Measurements from ENCODE around the gene ZNF280A.

Gene ZNF280A, protein sequence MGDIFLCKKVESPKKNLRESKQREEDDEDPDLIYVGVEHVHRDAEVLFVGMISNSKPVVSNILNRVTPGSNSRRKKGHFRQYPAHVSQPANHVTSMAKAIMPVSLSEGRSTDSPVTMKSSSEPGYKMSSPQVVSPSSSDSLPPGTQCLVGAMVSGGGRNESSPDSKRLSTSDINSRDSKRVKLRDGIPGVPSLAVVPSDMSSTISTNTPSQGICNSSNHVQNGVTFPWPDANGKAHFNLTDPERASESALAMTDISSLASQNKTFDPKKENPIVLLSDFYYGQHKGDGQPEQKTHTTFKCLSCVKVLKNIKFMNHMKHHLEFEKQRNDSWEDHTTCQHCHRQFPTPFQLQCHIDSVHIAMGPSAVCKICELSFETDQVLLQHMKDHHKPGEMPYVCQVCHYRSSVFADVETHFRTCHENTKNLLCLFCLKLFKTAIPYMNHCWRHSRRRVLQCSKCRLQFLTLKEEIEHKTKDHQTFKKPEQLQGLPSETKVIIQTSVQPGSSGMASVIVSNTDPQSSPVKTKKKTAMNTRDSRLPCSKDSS

DNA sequence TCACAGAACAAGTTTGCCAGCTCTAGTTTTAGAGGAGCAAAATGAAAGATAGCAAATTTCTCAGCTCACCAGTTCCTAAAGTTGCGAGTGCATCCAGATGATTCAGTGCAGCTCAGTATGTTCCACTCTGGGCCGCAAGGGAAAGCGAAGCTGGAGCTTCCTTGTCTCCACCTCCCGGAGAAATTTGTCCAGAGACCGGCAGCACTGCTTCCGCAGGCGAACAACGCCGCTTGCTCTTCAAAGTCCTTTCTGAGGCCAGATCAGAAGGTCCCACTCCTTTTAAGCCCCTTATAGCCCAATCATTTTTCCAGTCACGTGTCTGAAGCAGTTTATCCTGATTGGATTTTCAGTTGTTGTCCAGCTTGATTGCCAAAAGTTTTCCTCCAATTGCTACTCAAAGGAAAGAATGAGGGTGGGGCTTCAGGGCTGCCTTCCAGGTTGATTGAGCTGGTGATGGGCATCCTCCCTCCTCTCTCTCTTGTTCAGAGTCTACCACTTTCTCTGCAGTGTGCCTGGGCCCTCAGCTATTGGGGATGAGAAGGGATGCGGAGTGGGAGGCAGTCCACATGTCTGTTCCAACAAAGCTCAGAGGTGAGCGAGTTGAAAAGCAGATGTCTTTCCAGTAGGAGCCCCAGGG is at the start of gene ZNF280A:
TSS of gene ZNF280A (minus strand) at position 251 of the 637 bp plus-strand sequence. CDS start 4,640 bp downstream, outside the sequence.
- no peak for DNase-seq

DNA sequence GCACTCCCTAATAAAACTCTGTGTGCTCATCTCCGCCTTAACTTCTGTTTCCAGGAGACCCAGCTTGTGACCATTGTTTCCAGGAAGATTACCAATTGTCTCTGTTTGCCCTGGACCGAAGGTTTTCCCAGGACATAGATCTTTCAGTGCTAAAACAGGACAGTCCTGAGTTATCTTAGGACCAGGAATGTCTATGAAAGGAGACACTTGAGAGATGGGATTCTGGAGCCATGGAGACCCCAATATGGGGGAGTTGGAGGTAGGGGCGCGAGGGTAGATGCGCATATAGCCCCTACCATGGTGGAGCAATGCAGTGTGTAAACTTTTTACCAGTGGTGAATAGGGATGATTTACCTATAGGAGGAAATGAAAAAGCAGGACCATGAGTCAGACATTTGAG is 49.1 kb upstream of the ZNF280A start:
- no peak for DNase-seq

DNA sequence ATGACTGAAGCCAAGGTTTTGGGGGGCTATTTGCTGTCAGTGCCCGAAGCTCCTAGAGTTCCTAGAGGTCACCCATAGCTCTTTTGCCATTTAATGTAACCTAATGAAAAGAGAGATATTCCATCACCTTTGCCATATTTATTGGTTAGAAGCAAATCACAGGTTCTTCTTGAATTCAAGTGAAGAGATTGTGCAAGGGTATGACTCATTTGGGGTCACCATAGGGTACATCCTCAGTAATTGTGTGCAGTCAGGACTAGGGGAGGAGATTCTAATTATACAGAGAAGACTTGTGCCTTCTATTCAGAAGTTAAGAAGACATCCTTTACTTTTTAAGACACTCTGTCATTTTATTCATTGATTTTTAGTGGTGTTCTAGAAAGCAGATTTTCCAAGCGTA is 45.9 kb upstream of the ZNF280A start:
- no peak for DNase-seq

DNA sequence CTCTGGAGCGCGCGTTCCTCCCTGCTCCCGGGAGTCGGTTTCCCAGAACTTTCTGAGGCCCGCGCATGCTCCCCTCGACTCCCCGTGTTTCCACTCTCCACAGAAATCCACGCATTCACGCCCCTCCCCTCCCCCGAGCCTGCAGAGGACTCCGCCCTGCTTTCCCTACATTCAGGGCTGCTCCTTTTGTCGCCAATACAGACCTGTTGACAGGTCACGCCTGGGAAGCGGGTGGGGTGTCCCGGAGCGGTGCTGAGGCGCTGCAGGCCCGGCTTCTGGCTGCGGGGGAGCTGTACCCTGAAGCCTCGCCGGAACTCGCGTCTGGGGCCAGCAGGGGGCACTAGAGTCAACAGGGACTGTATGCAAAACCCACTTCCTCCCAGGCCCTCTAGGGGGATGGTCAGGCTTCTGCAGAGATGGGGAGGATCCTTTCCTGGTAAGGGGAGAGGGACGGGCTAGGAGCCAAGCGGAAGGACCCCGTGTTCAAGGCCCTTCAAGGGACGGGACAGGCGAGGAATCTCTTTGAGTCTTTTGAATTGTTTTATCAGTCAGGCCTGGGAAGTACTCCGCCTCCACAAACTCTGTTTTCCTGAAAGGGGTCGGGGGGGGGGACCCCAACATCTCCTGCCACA is 39.0 kb upstream of the ZNF280A start, which contains the start of gene PRAME:
TSS of gene PRAME (minus strand) at position 294 of the 632 bp plus-strand sequence. CDS start 2,433 bp downstream, outside the sequence.
- peak; percentile 36 to 83 for DNase-seq

DNA sequence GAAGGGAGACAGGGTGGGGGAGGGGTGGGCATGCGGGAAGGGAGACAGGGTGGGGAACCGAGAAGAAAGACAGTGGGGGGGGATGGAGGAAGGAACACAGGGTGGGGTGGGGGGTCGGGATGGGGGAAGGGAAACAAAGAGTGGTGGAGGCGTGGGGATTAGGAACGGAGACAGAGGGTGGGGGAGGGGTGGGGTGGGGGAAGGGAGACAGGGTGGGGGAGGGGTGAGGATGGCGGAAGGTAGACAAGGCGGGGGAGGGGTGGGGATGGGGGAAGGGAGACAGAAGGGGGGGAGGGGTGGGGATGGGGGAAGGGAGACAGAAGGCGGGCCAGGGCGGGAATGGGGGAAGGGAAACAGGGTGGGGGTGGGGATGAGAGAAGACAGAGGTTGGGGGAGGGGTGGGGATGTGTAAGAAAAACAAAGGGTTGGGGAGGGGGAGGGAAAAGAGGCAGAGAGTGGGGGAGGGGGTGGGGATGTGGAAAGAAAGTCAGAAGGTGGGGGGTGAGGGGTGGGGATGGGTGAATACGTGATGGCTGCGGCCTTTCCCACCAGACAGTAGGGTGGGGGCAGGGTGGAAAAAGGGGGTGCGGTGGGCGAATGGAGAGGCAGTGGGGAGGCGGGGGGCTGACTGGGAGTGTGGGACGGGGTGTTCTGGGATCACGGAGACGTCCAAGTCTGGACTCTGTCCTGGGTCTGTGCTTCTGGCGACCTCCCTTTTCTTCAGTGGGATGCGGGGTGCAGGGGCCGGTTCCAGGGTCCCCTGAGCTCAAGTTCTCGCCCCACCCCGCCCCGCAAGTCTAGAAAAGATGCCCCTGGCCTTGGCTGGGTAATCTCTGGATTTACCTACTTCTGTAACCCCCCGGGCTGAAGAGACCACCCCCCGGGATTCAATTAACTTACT is 38.3 kb upstream of the ZNF280A start:
- no peak for DNase-seq

DNA sequence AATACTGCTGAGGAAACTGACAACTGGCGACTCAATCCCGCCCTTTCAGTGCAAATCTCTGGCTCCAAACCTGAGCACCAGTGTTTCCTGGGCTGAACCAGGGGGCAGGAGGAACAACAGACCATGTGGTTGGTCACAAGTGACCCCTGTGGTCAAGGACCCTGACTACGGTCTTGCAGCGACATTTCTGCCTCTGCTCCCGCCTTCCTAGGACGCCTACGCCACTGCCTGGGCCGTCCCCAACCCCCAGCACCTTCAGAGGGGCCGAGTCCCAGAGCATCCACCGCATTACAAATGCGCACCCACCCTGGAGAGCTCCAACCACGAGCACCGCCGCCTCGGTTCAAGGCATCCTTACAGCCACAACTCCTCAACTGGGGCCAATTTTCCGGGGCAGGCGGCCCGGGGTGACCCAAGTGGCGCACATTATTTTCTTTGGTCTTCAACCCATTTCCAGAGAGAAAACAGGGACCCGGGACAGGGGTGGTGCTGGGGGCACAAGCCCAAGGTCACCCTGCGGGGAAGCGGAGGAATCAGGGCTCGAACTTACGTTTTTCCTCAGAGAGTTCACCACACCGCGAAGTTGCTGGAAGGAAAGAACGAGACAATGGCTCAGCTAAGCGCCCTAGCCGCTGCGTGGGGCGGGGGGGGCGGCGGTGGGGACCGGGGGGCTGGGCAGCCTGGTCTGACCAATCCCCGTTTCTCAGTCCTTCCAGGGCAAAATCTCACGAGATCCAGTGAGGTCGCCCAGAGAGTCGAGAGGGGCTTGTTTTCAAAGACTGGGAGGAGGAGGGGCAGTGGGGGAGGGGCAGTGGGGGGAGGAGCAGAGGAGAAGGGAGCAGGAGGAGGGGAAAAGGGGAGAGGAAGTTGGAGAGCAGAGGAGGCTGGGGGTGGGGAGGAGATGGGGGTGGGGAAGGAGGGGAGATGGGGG is 37.2 kb upstream of the ZNF280A start:
- DNase-seq, result no peak

DNA sequence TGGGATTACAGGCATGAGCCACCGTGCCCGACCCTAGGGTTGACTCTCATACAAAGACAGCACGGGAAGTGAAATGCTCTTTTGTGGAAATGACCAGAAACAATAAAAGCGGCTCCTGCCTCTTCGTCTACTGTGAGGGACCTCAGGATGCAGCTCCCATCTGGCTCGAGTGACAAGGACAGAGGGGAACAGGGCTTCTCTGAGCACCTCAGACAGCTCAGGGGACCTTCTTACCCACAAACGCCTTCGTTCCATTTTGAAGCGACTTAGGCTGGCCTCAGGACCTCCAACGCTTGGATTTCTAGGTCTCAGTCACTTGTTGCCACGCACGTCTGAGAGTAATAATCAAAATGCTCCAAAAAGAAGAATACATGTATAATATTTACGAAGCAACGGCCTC is 36.5 kb upstream of the ZNF280A start:
- no peak for DNase-seq

DNA sequence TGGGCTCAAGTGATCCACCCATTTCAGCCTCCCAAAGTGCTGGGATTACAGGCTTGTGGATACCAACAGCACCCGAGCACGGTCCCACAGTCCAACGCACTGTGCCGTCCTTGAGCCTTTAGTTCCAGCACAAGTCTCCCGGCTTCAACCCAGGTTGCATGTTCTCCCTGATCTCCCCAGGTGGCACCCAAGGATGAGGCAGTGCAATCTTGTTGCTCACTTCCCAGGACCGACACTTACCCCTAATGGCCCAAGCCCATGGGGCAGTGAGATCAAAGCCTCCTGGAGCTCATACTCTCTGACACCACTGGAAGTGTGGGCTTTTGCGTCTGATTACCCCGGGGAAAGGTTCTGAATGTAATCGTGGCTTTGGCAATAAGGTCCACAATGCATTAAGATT is 35.5 kb upstream of the ZNF280A start:
- DNase-seq, result no peak

DNA sequence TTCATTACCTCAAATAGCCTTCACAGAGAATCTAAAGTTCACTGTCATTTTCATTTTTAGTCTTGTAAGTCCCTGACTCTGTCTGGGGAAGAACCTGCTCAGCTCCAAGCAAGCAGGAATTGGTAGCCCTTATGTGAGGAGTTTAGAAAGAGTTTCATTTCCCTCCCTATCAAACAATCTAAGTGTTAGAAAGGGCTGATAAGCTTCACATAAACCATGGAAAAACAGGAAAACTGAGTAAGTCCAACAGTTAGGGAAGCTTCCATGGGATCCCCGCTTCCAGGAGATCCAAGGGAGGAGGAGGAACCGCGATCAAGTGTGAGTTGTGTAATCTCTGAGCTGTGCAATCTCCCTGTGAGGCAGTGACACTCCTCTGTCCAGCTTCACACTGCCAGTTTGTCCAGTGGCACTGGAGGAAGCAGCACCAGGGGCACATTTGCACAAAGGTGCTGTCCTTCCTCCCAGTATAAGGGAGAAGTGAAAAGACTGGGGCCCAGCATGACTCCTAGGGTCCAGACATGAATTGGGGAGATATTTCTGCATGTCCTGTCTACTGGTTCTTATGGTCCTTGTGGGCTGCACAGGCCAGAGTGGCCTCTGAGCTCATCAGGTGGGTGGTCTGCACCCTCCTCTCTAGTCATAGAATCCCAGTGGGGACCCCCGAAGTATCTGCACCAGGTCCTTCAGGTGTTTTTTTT is 34.7 kb upstream of the ZNF280A start:
- no peak for DNase-seq

DNA sequence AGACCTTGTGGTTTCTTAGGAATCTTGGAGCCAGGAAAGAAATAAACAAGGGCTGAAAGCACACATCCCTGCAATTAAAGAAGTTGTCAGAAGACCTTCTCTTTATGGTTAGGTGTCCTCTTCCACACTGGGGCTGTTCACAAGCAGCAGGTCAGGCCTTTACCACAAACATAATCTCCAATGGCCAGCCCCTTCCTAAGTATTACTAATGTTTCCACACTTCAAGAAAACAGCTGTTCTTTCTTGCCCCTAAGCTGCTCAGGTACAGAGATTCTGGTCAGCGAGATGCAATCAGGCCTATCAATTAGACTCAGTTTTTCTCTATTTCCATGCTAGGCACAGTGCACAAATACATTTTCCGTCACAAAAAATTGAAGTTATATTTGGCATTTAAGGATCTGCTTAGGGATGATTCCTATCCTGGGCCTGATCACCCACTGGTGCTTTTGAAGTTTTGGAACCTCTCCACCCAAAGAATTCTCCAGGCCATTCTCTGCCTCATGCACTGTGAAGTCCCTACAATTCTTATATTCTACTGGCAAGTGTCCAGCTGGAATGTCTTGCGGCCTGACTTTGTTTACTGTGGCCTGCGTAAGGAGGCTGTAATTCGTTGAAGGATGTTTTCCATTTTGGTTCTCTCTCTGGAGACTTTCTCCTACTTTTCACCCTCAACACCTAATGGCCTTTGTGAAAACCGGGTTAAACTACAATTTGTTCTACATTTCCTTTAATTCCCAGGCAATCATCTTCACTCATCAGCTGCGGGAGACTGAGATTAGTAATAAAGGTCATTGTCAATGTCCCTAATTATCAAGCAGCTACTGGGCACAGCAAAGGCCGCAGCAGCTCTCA is 33.9 kb upstream of the ZNF280A start:
- DNase-seq, result peak in 1 of 2 experiments; percentile 47

DNA sequence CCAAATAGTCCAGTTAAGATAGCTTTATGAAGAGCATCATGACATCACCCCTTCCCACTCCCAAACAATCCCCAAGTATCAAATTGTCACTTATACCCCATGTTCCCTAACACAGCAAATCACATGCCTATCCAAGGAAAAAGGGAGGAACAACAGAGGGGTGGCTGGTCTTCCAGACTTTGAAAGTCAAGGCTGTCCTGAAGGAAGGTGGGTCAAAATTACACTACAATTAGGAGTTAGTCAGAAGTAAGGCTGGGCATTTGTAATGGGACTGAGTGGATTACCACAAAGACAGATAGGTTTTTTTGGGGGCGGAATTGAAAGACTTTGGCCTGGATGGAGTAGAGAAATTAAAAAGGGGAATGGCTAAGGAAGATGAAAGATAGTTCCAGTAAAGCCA is 33.1 kb upstream of the ZNF280A start:
- DNase-seq, result no peak

DNA sequence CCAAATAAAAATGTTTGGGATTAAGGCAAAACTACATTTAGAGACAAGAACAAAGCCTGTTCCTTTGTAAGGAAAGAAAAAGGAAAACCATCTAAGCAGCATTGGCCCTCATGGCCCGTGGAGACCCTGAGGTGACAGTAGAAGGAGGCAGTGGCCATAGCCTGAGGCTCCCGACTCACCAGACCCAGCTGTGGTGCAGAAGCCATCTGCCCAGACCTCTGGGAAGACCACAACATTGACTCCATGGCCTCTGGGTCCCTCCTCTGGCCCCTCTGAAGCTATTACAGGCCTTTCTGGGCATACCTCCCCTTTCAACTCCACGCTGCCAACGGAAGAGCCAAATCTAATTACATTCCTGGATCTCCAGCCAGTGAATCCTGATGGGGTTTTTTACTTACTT is 32.6 kb upstream of the ZNF280A start:
- peak in 1 of 2 experiments; percentile 53 for DNase-seq

DNA sequence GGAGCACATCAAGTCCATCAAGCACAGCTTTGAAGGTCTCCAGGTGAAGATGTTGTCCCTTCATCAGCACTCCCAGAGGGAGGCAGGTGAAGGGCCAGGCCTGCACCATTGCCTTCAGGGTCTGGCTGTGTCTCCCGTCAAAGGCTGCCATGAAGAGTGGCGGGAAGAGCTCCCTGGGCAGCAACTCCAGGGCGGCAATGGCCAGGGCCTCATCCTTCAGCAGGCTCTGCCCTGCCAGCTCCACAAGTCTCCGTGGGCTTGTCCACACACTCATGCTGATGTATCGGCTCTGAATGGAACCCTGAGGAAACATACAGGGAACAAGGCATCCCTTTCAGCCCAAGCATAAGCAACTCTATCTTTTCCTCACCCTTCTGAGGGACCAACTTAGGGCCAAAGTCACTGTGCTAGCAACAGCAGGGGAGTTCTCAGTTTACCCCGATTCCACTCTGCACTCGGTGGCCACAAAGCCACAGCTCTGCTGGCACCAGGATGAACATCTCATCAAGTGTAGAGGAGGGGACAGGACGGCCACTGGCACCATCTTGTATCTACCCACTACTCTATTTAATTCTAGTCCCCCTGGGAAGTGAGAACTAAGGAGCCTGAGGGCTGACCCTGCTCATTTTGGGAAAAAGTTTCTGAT is 30.8 kb upstream of the ZNF280A start:
- no peak for DNase-seq

DNA sequence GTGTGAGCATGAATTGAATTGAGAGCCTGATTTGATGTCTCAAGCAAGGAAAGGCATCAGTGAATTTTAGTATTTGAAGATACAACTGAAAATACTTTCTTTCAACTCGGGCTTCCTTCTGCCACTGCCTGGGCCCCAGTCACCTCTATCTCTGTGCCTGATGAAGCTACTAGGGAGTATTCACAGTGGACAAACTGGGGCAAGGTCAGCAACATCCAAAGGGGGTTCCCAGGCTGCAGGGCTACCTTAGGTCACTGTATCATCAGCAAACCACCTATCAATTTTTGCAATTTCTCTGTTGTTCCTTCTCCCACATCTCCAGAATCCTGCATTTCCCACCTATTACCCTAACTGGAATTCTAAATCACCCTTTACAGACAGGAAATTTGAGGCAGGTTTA is 28.8 kb upstream of the ZNF280A start:
- DNase-seq, result no peak

DNA sequence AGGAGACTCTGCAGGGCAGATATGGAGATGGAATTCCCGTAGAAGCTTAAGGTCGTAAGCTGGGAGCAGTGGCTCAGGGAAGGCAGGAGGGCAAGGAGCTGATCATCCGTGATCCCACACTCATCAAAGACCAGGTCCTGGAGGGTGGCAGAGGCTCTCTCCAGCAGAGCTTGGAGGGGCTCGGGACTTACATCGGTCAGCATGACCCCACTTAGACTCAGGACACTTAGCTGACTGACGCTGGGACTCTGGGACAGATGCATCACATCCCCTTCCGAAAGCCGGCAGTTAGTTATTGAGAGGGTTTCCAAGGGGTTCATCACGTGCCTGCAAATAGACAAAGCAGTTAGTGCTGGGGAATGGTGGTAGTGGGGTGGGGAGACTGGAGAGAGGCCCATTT is 28.2 kb upstream of the ZNF280A start:
- no peak for DNase-seq

DNA sequence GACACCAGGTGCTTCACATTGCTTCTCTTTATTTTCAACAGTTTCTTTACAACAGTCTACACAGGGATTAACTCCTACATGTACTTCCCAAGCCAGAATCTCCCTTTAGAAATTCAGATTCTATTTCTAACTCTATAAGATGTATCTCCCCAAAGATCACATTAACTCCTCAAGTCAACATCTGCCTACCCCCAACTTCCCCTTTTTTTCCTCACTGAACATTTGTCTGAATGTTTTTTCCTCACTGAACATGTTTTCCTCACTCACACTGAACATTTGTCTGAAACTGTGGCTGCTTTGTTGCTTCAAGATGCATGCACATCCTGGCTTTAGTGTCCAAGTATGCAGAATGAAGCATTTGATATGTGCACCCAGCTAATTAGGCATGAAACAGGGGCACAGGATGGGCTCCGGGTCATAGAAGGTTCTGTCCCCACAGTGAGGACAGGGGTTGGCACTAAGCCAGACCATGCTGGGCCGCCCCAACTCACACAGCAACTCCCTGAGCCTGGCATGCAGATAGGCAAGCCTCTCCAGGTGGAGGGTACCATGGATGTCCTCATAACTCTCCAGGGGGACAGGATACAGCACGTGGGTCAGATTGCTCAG is 27.7 kb upstream of the ZNF280A start:
- no peak for DNase-seq

DNA sequence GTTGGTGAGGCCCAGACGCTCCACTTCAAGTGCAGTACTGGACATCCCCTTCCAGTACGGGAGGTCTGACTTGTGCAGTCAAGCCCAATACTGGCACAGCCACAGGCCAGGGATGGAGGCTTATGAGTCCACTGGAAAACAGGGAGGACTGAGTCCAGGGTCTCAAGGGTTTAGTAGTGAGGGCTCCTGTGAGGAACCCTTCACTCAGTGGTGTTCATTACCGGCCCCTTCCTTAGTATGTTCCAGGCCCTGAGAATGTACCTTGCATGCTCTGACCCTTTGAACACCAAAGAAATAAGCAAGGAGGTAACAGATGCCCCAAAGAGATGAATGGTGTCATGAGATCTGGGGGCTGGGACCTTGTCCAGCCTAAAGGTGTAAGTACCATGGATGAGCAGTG is 27.2 kb upstream of the ZNF280A start:
- no peak for DNase-seq

DNA sequence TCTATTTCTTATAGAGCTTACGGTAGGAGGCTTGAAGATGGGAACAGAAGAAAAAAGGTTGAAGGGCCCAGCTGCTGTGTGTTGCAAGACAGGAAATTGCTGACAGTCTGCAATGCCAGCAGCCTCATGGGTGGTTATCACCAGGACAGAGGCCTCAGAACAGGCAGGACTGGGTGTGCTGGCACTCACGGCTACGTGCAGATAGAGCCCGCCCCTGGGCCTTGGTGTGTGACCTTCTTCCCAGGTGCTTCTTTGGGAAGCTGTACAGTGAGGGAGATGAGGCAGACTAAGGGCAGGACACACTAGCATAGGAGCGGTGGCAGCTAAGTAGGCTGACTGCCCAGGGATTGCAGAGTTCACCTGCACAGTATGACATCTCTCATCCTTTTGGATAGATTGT is 26.4 kb upstream of the ZNF280A start:
- DNase-seq, result no peak

DNA sequence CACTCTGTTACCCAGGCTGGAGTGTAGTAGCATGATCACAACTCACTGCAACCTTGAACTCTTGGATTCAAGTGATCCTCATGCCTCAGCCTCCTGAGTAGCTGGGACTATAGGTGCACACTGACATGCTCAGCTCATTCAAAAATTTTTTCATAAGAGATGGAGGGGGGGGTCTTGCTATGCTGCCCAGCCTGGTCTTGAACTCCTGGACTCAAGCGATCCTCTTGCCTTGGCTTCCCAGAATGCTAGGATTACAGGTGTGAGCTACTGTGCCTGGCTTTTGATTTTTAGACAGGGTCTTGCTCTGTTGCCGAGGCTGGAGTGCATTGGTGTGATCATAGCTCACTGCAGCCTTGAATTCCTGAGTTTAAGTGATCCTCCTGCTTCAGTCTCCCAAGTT is 25.0 kb upstream of the ZNF280A start:
- no peak for DNase-seq
